Loucy (cell line): ENCODE results near the gene PRR30.

Experiments used
- H2AFZ ChIP-seq: fragments of 200-600 bp; sonication (generic); 2 replicates; pipeline ENCODE4 v1.6.0; 2016; ENCODE audit warnings: antibody characterized with exemption, mild to moderate bottlenecking, low read length, moderate library complexity
- H3F3A ChIP-seq: fragments of 200-600 bp; 2 replicates; pipeline ENCODE4 v1.6.0; 2016; ENCODE audit warnings: antibody characterized with exemption, low read depth, mild to moderate bottlenecking
- H3K27me3 ChIP-seq: fragments of 200-600 bp; sonication (generic); 2 replicates; pipeline ENCODE4 v1.6.1; 2014; ENCODE audit warnings: low read length, mild to moderate bottlenecking; ENCODE audit not compliant: insufficient read depth, poor library complexity, severe bottlenecking
- H3K36me3 ChIP-seq: fragments of 200-600 bp; sonication (generic); 2 replicates; pipeline ENCODE4 v1.6.1; 2016; ENCODE audit warnings: low read length; ENCODE audit not compliant: insufficient read depth
- H3K4me1 ChIP-seq: fragments of 200-600 bp; sonication (generic); 2 replicates; pipeline ENCODE4 v1.5.1; 2014; ENCODE audit warnings: low read length, mild to moderate bottlenecking; ENCODE audit not compliant: insufficient read depth, poor library complexity, severe bottlenecking
- H3K4me2 ChIP-seq: fragments of 200-600 bp; sonication (generic); 2 replicates; pipeline ENCODE4 v1.6.0; 2014; ENCODE audit warnings: antibody characterized with exemption, low read length, low read depth, mild to moderate bottlenecking; ENCODE audit not compliant: poor library complexity, severe bottlenecking
- H3K4me3 ChIP-seq: fragments of 200-600 bp; sonication (generic); 2 replicates; pipeline ENCODE4 v1.5.1; 2014; ENCODE audit warnings: low read length, mild to moderate bottlenecking, mixed read lengths; ENCODE audit not compliant: poor library complexity, severe bottlenecking
- H3K79me2 ChIP-seq: fragments of 200-600 bp; sonication (generic); 2 replicates; pipeline ENCODE4 v1.6.1; 2014; ENCODE audit warnings: low read length; ENCODE audit not compliant: insufficient read depth
- H3K9ac ChIP-seq: fragments of 200-600 bp; sonication (generic); 2 replicates; pipeline ENCODE4 v1.6.0; 2014; ENCODE audit warnings: mild to moderate bottlenecking, low read depth, low read length, moderate library complexity; ENCODE audit not compliant: poor library complexity, severe bottlenecking
- H3K9me2 ChIP-seq: fragments of 200-600 bp; sonication (generic); replicated peaks from 2 replicates; pipeline ENCODE4 v1.6.1; 2016; ENCODE audit warnings: low read depth, low read length, mixed read lengths
- H3K9me3 ChIP-seq: fragments of 200-600 bp; sonication (generic); 2 replicates; pipeline ENCODE4 v1.6.1; 2014; ENCODE audit warnings: mild to moderate bottlenecking, antibody characterized with exemption, low read length, low read depth; ENCODE audit not compliant: insufficient read depth
- H4K20me1 ChIP-seq: fragments of 200-600 bp; sonication (generic); 2 replicates; pipeline ENCODE4 v1.6.0; 2014; ENCODE audit warnings: antibody characterized with exemption, low read length, mild to moderate bottlenecking; ENCODE audit not compliant: insufficient read depth, poor library complexity, severe bottlenecking
- EZH2phosphoT487 ChIP-seq: fragments of 200-600 bp; IDR thresholded peaks from 2 replicates; pipeline ENCODE4 v1.6.1; 2018; ENCODE audit warnings: antibody characterized with exemption, mild to moderate bottlenecking, moderate library complexity, borderline replicate concordance
- TF ChIP-seq, protein P1 (sequence below): fragments of 200-600 bp; sonication (generic); conservative IDR thresholded peaks from 2 replicates; pipeline ENCODE4 v1.5.1; 2014; ENCODE audit warnings: mild to moderate bottlenecking, antibody characterized with exemption, low read length

Gene PRR30

DNA sequence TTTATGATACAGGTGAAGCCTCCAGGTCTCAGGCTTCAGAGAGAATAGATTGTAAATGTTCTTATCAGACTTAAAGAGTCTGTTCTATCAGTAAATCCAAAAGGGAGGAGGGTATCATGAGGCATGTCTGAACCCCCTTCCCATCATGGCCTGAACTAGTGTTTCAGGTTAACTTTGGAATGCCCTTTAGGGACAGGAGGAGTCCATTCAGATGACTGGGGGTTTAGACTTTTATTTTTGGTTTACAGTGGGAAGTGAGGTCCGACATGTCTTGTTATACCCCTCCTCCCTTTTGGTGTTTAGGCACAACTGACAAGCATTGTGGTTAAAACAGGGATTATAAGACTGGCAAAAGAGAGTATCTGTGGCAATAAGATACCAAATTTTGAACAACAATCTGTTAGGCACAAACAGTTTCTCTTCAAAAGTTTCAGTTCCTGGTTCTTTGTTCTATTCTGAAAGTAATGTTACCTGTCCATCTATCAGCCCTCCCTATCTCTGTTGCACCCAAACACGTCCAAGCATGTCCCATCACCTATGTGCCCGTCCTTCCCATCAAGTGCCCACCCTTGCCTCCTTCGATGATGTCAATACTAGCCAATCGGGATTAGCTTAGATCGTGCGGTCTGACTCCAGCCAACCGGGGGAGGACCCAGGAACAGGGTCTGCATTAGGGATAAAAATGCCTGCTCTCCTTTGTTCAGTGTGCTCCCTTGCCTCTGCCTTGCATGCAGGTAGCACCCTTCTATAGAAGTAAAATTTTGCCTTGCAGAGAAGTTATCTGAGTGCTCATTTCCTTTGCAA lies 26.0 kb upstream of the PRR30 start:
- Histone ChIP-seq H4K20me1 (no peaks in the 10 kb centered on the region), H3K9me2 (no peaks in the 10 kb centered on the region), H3K4me2 (no peak overlapping the region), H3K27me3 (no peaks in the 10 kb centered on the region), H3K9ac (no peak overlapping the region), H3K79me2 (no peaks in the 10 kb centered on the region), H3K4me1 (no peaks in the 10 kb centered on the region), H3K36me3 (no peaks in the 10 kb centered on the region), H2AFZ (0 out of 2 replicates have a peak overlapping the region, but pooled peaks have one; percentile 41), H3F3A (no peaks in the 10 kb centered on the region), H3K4me3 (no peak overlapping the region), H3K9me3 (no peaks in the 10 kb centered on the region)
- TF ChIP-seq, protein P1, sequence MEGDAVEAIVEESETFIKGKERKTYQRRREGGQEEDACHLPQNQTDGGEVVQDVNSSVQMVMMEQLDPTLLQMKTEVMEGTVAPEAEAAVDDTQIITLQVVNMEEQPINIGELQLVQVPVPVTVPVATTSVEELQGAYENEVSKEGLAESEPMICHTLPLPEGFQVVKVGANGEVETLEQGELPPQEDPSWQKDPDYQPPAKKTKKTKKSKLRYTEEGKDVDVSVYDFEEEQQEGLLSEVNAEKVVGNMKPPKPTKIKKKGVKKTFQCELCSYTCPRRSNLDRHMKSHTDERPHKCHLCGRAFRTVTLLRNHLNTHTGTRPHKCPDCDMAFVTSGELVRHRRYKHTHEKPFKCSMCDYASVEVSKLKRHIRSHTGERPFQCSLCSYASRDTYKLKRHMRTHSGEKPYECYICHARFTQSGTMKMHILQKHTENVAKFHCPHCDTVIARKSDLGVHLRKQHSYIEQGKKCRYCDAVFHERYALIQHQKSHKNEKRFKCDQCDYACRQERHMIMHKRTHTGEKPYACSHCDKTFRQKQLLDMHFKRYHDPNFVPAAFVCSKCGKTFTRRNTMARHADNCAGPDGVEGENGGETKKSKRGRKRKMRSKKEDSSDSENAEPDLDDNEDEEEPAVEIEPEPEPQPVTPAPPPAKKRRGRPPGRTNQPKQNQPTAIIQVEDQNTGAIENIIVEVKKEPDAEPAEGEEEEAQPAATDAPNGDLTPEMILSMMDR, result no peak
- no peak for TF ChIP-seq EZH2phosphoT487

DNA sequence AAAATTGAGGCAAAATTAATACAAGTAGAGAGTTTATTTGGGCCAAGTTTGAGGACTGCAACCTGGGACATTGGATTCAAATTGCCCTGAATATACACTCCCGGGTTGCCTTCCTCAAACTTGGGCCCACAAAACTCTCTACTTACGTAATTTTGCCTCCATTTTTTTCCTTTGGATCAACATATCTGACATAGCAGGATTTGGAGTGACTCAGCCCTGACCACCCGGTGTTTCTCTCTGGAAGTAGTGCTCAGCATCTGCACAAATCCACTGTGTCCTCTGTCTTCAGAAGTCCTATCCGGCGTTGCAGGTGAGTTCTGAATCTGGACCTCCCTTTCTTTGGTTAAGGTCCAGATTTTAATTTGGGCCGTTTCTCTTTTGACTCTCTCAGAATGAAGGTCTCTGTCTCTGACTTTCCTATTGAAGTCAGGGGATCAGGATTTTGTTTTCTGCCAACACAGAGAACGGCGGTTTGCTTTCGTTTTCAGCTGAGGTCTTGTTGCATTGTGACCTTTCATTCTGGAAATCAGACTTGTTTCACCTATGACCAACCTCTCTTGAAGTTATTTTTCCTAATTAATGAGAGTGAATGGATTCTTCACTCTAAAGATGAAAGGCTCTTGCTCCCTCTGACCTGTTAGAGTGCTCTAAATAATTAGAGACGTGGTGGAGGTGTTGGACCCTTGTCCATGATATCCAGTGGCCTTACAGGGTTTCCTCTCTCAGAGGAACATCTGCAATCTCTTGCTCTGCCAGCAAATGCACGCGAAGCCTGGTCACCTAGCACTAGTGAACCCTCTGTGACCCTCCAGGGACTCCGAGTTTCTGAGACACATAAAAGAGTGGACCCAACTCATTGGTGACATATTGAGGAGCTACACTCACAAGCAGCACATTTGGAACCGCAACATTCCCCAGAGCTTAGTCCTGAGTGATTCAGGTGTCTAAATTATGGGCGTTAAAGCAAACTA lies 23.2 kb upstream of the PRR30 start:
- Histone ChIP-seq H3K4me2 (no peak overlapping the region), H2AFZ (no peak overlapping the region)

DNA sequence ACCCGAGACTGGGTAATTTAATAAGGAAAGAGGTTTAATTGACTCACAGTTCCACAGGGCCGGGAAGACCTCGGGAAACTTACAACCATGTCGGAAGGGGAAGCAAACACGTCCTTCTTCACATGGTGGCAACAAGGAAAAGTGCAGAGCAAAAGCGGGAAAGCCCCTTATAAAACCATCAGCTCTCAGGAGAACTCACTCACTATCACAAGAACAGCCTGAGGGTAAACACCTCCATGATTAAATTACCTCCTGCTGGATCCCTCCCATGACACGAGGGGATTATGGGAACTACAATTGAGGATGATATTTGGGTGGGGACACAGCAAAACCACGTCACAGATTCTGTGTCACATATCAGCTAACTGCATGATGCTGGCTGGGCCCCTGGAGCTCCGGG lies 21.0 kb upstream of the PRR30 start:
- Histone ChIP-seq H3K4me1 (no peaks in the 10 kb centered on the region), H3K9me3 (no peaks in the 10 kb centered on the region), H4K20me1 (no peaks in the 10 kb centered on the region), H3F3A (no peaks in the 10 kb centered on the region), H2AFZ (no peak overlapping the region), H3K4me2 (no peak overlapping the region), H3K9me2 (no peaks in the 10 kb centered on the region), H3K79me2 (no peaks in the 10 kb centered on the region), H3K36me3 (no peaks in the 10 kb centered on the region), H3K9ac (no peak overlapping the region), H3K4me3 (no peak overlapping the region), H3K27me3 (no peaks in the 10 kb centered on the region)
- TF ChIP-seq, protein P1, result no peak
- no peak for TF ChIP-seq EZH2phosphoT487

More for the DNA sequence above, 23.2 kb upstream of the PRR30 start:
- H3F3A ChIP-seq, result no peaks in the 10 kb centered on the region
- H3K27me3 ChIP-seq, result no peaks in the 10 kb centered on the region
- no peak overlapping the region for H3K9ac ChIP-seq
- no peaks in the 10 kb centered on the region for H3K4me1 ChIP-seq
- H4K20me1 ChIP-seq, result no peaks in the 10 kb centered on the region
- no peaks in the 10 kb centered on the region for H3K9me3 ChIP-seq
- H3K4me3 ChIP-seq, result no peak overlapping the region
- H3K9me2 ChIP-seq, result no peaks in the 10 kb centered on the region
- H3K79me2 ChIP-seq, result no peaks in the 10 kb centered on the region
- H3K36me3 ChIP-seq, result no peaks in the 10 kb centered on the region
- TF ChIP-seq, protein P1, result no peak
- TF ChIP-seq EZH2phosphoT487, result no peak
